ENCODE results near the gene ADAM12. TPM values are rescaled to one million over a fixed set of nuclear protein-coding genes. Genes with fewer than 3 reads are reported as not detected.
"Not testable (repeated sequence)": the region's sequence is repeated elsewhere in the genome, so short reads cannot be mapped to it uniquely, and the experiment has no call there.

ADAM12 gene
- total RNA-seq, 2 donors from 2014 or later = 6.7 to 7.9 TPM

- ATAC-seq (peak; percentile 70 to 78), DNase-seq (peak; percentile 85)
- intact Hi-C loops (cut with DNase I) = no loop called here
Measured at GRCh38 chr10:126247446-126247975, 140.8 kb downstream of the ADAM12 start.

- DNase-seq; intact Hi-C loops (cut with DNase I); ATAC-seq: not testable (repeated sequence)
Measured at GRCh38 chr10:126246396-126246795, 141.9 kb downstream of the ADAM12 start.

GRCh38 chr10:126245501-126245900 is 142.8 kb downstream of the ADAM12 start:
- ATAC-seq = no peak
- no peak for DNase-seq
- intact Hi-C loops (cut with DNase I) = no loop called here

- ATAC-seq = no peak
- no peak for DNase-seq
- intact Hi-C loops (cut with DNase I) = no loop called here
Measured at GRCh38 chr10:126243971-126244370, 144.3 kb downstream of the ADAM12 start.

- no peak for ATAC-seq
- DNase-seq = no peak
- intact Hi-C loops (cut with DNase I) = no loop called here
Measured at GRCh38 chr10:126243306-126243705, 145.0 kb downstream of the ADAM12 start.

GRCh38 chr10:126242397-126243260 is 145.6 kb downstream of the ADAM12 start:
- ATAC-seq = peak; percentile 79 to 80
- DNase-seq = peak; percentile 65
- intact Hi-C loops (cut with DNase I) = no loop called here

GRCh38 chr10:126240483-126240882 is 147.8 kb downstream of the ADAM12 start:
- DNase-seq (no peak), ATAC-seq (peak in 1 of 2 donors; percentile 24)
- intact Hi-C loops (cut with DNase I) = no loop called here

- DNase-seq = no peak
- ATAC-seq = no peak
- intact Hi-C loops (cut with DNase I) = no loop called here
Measured at GRCh38 chr10:126239844-126240243, 148.4 kb downstream of the ADAM12 start.

GRCh38 chr10:126235979-126236851 is 152.1 kb downstream of the ADAM12 start:
- ATAC-seq = peak; percentile 19 to 42
- intact Hi-C loops (cut with DNase I) = no loop called here
- DNase-seq = no peak

GRCh38 chr10:126235091-126235978 is 152.9 kb downstream of the ADAM12 start:
- DNase-seq (peak; percentile 20), ATAC-seq (peak; percentile 50 to 56)
- intact Hi-C loops (cut with DNase I) = no loop called here

GRCh38 chr10:126234630-126235029 is 153.6 kb downstream of the ADAM12 start:
- intact Hi-C loops (cut with DNase I) = no loop called here
- ATAC-seq (no peak), DNase-seq (no peak)

- no peak for DNase-seq
- intact Hi-C loops (cut with DNase I) = no loop called here
- no peak for ATAC-seq
Measured at GRCh38 chr10:126233182-126234148, 154.8 kb downstream of the ADAM12 start.

- DNase-seq = no peak
- intact Hi-C loops (cut with DNase I) = no loop called here
- ATAC-seq = no peak
Measured at GRCh38 chr10:126230587-126230986, 157.7 kb downstream of the ADAM12 start.

GRCh38 chr10:126229686-126230085 is 158.6 kb downstream of the ADAM12 start:
- intact Hi-C loops (cut with DNase I) = no loop called here
- no peak for ATAC-seq
- DNase-seq = no peak

GRCh38 chr10:126227762-126228134 is 160.5 kb downstream of the ADAM12 start:
- intact Hi-C loops (cut with DNase I) = no loop called here
- ATAC-seq (no peak), DNase-seq (no peak)

GRCh38 chr10:126226988-126227761 is 161.1 kb downstream of the ADAM12 start:
- no peak for DNase-seq
- ATAC-seq = no peak
- intact Hi-C loops (cut with DNase I) = no loop called here

- intact Hi-C loops (cut with DNase I) = no loop called here
- no peak for DNase-seq
- ATAC-seq = peak in 1 of 2 donors; percentile 53
Measured at GRCh38 chr10:126226205-126226604, 162.1 kb downstream of the ADAM12 start.
